ENCODE data around the gene SLC16A14. TPM values are rescaled to one million over a fixed set of nuclear protein-coding genes. Genes with fewer than 3 reads are reported as not detected.
"Not testable (repeated sequence)": the region's sequence is repeated elsewhere in the genome, so short reads cannot be mapped to it uniquely, and the experiment has no call there.

SLC16A14 gene
- 10 to 100 TPM in 1 of 2 donors, 1 to 10 TPM in 1; 2.5 to 20.4 TPM for total RNA-seq
- long read RNA-seq, full-length matches to known transcripts: 8 of 21 reads
- long read RNA-seq, partial matches to known transcripts: 6 of 21 reads
- long read RNA-seq, other reads (novel, unspliced or antisense): 7 of 21 reads

DNA sequence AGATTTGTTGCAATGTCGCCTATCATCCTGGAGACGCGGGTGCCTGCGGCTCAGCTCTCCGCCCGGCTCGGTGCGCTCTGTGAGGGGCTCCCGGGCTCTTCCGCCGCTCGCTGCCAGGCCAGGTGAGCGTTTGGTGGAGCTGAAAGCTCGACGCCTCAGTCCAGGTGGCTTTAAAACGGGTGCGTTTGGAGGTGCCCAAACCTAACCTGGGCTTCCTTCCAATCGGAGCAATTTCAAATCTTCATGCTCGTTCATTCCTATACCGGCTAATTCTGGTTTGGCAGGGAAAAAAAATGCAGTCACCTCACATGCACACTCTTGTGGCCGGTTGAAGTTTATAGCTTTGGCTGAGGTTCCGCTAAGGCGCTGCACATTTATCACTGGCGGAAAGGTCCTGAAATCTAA is at the start of gene SLC16A14:
Gene SLC16A14 (minus strand): TSS at position 274 of the 405 bp plus-strand sequence. CDS start 9,572 bp downstream, outside the sequence.
- peak; percentile 83 for ATAC-seq
- intact Hi-C loops (cut with DNase I, micrococcal nuclease): no loop called here

GRCh38 chr2:230106771-230107170 is 38.0 kb upstream of the SLC16A14 start:
- intact Hi-C loops (cut with DNase I, micrococcal nuclease): no loop called here
- DNase-seq (no peak), ATAC-seq (no peak)

More for the DNA sequence above, at the start of gene SLC16A14:
- peak; percentile 41 to 59 for DNase-seq

GRCh38 chr2:230101967-230102366 is 33.2 kb upstream of the SLC16A14 start:
- ATAC-seq; intact Hi-C loops (cut with DNase I, micrococcal nuclease); DNase-seq: not testable (repeated sequence)

DNA sequence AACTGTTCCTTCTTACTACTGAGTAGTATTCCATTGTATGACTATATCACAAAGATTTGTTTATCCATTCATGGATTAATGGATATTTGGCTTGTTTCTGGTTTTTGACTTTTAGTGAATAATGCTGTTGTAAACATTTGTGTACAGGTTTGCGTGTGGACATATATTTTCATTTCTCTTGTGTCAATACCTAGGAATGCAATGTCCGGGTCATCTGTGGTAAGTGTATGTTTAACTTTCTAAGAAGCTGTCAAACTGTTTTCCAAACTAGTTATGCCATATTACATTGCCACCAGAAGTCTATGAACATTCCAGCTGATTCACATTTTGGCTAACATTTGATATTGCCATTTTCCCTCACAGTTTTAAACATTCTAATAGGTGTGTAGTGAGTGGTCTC is 29.1 kb upstream of the SLC16A14 start:
- no peak for ATAC-seq
- intact Hi-C loops (cut with DNase I, micrococcal nuclease): no loop called here
- no peak for DNase-seq

DNA sequence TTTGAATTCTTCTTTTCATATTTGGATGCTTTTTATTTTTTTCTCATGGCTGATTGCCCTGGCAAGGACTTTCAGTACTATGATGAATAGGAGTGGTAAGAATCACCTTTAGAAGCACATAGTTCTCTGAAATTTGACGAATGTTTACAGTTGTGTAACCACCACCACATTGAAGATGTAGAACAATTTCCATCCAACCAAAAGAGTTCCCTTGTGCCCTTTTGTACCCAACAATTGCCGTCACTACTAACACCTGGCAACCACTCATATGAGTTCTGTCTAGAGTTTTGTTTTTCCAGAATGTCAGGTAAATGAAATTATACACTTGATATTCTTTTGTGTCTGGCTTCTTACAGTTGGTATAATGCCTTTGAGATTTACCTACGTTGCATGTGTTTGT is 28.7 kb upstream of the SLC16A14 start:
- ATAC-seq (no peak), DNase-seq (no peak)
- intact Hi-C loops (cut with DNase I, micrococcal nuclease): no loop called here

GRCh38 chr2:230090967-230091366 is 22.2 kb upstream of the SLC16A14 start:
- no peak for DNase-seq
- intact Hi-C loops (cut with DNase I, micrococcal nuclease): no loop called here
- no peak for ATAC-seq

DNA sequence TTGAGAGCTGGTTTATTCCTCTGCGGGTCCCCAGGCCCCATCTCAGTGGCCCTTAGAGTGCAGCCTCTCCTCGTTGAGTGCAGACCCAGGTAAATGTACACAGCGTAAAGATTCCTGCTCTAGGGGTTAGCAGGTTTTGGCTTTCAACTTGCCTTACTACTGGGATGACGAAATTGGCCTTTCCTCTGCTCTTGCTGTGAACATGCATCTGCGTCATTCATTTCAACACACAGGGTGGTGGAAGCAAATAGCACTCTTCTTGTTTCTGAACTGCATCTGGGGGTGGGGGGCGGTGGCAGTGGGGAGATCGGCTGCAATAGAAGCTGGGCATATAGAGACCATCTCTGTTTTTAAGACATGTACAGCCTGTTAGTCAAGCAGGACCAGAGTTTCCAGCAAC is 16.5 kb upstream of the SLC16A14 start:
- DNase-seq (no peak), ATAC-seq (no peak)
- intact Hi-C loops (cut with DNase I, micrococcal nuclease): no loop called here

GRCh38 chr2:230077851-230078547 is 9.3 kb upstream of the SLC16A14 start:
- intact Hi-C loops (cut with DNase I, micrococcal nuclease): no loop called here
- DNase-seq: no peak
- ATAC-seq: no peak

DNA sequence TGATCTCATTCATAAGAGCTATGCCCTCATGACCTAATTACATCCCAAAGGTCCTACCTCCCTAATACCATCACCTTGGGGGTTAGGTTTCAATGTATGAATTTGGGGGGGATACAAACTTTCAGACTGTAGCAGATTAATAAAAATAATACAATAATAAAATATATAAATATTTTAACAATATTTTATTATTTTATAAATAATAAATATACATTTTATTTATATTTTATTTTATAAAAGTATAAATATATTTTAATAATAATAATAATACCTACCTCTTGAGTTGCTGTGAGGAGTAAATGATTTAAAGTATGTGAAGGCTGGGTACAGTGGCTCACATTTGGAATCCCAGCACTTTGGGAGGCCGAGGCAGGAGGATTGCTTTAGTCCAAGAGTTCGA is 8.1 kb upstream of the SLC16A14 start:
- intact Hi-C loops (cut with DNase I, micrococcal nuclease): no loop called here
- ATAC-seq (no peak), DNase-seq (no peak)

DNA sequence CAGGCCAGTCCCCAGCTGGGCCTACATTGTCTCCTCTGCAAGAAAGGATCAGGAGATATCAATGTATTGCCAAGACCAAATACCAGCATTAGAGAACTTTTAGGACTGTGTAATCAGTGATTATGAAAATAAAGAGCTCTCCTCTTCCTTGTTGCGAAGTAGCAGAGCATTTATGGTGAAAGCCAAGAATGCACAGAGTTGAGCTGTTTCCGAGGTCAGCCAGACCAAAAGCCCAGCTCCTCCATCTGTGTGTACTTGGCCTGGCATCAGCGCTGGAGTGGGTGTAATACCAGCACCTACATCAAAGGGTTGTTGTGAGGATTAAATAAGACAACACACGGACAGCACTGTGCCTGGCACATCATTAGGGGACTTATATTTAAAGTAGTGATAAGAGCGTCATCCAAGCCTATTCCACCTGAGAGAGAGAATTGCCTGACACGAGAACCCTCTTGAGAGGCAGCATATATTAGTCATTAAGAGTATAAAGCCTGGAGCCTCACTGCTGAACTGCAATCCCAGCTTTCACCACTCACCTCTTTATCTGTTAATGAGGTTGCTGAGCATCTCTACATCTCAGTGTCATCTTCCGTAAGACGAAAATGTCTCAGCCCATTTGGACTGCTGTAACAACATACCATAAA is 7.4 kb upstream of the SLC16A14 start:
- no peak for ATAC-seq
- intact Hi-C loops (cut with DNase I, micrococcal nuclease): no loop called here

DNA sequence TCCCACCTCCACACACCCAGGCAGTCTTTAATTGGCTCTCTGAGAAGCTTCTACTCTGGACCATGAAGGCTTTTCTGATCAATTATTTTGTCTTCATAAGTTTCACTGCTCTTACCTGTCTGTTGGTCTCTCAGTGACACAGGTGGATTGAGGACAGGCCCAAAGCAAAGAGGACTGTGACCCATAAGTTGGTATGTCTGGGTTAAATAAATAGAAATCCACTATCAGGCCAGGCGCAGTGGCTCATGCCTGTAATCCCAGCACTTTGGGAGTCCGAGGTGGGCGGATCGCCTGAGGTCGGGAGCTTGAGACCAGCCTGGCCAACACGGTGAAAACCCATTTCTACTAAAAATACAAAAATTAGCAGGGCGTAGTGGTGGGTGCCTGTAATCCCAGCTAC is 2.7 kb upstream of the SLC16A14 start:
- DNase-seq (no peak), ATAC-seq (no peak)
- intact Hi-C loops (cut with DNase I, micrococcal nuclease): no loop called here

More for the DNA sequence above, 7.4 kb upstream of the SLC16A14 start:
- DNase-seq: no peak

DNA sequence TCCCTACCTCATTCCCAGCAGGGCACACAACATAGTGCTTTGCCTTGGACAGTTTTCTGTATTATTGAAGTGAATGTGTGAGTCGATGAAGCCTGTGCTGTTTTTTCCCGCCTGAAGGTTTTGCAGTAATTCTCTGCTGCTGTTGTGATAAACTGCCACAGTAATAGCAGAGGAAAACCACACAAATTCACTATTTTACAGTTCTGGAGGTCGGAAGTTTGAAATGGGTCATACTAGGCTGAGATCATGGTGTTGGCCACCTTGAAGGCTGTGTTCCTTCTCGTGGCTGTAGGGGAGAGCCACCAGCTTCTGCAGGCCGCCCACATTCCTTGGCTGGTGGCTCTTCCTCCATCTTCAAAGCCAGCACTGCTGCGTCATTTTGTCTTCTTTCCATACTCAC is 678 bp upstream of the SLC16A14 start:
- DNase-seq (no peak), ATAC-seq (no peak)
- intact Hi-C loops (cut with DNase I, micrococcal nuclease): no loop called here

DNA sequence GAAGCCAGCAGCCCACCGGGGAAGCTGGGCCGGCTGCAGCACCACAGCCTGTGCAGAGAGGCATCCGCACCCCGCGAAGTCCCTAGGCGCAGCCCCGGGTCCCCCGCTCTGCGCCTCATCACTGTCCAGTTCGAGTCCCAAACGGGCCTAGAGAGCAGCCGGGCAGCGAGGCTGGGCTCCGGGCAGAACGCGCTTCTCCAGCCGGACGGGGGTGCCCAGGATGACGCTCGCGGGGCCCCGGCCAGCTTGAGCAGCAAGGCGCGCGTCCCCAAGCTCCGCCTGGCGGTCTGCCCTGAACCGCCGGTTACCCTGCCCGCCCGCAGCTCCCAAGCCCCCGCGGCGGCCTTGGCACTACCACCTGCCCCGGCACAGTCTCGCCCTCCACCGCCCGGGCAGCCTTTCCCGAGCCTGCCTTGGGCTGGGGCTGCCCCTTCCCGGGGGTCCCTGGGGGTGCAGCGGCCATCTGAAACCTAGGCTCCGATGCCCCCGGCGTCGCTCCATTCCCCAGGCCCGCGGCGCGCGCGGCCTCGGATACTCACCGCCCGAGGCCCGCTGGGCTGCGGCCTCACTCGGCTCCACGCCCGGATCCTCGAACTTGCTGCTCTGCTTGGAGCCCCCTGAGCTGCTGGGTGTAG is 591 bp downstream of the SLC16A14 start:
- peak; percentile 61 for ATAC-seq

DNA sequence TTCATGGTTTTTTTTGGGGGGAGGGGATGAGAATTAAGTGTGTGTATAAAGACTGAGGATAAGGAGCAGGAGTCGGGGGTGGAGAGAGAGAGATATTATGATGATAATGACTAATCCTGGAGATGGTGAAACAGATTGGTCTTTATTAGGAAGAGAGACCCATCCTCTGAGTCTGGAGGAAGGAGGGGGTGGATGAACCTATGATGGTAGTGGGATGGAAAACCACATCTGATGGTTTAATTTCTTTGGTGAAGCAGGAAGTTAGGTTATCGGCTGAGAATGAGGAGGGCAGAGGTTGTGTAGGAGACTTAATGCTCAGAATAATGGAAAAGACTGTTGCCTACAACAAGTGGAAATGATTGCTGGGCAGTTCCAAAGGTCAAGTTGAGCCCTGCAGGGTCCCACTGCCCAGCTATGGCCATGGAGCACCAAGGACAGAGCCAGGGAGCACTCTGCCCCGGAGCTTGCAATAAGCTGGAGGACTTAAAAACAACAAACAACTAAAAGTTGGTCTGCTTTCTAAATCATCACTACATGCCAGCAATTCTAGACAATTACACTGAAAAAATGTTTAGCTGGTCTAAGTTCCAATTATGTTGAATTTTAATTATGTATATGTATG is 7.9 kb downstream of the SLC16A14 start:
- intact Hi-C loops (cut with DNase I, micrococcal nuclease): no loop called here
- DNase-seq: no peak
- no peak for ATAC-seq

More for the DNA sequence above, 591 bp downstream of the SLC16A14 start:
- peak; percentile 33 to 73 for DNase-seq
- intact Hi-C loops (cut with DNase I, micrococcal nuclease): no loop called here

- intact Hi-C loops (cut with DNase I, micrococcal nuclease): no loop called here
- ATAC-seq (no peak), DNase-seq (no peak)
Measured at GRCh38 chr2:230053753-230054478, 14.8 kb downstream of the SLC16A14 start.

- no peak for DNase-seq
- intact Hi-C loops (cut with DNase I, micrococcal nuclease): no loop called here
- ATAC-seq: no peak
Measured at GRCh38 chr2:230052299-230052698, 16.4 kb downstream of the SLC16A14 start.

GRCh38 chr2:230050136-230050535 is 18.6 kb downstream of the SLC16A14 start:
- DNase-seq: no peak
- intact Hi-C loops (cut with DNase I, micrococcal nuclease): no loop called here
- ATAC-seq: no peak

GRCh38 chr2:230048010-230048671 is 20.6 kb downstream of the SLC16A14 start:
- ATAC-seq (no peak), DNase-seq (no peak)
- intact Hi-C loops (cut with DNase I, micrococcal nuclease): no loop called here
